Erythroblast (primary cell): ENCODE results near the gene LRMDA.

Source experiments
- GATA1 ChIP-seq: IDR thresholded peaks from 2 replicates; pipeline ENCODE4 v1.6.1; 2011; ENCODE audit warnings: low read depth, mild to moderate bottlenecking, control low read depth, low read length, moderate library complexity
- POLR2A ChIP-seq: IDR thresholded peaks from 2 replicates; pipeline ENCODE4 v1.6.1; 2011; ENCODE audit warnings: mild to moderate bottlenecking, low read length

DNA sequence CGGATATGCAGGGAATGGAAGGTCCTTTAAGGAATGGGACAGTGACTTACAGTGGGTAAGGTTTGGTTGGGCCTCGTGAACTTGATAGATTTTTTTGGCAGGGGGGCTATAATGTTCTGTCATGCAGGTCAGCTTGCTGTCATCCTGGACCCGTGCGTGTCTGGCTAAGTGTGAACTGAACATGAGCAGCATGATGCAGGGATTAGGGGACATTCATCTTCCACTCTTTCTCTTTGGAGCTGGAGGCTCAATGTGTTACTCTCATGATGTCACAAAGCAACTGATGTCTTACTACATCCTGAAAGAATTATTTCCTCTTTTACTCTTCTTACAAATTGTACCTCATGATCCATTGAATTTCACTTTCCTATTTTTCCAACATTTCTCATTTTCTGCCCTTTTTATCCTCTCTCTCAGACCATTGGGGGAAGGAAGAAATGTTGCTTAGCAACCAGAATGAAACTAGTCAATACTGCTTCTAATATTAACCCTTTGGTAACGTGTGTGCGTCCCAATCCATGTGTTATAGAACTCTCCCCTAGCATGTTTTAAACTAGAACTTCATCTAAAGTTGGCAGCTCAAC is 549.1 kb downstream of the LRMDA start:
- TF ChIP-seq POLR2A (no peak), GATA1 (no peak)
